SH-SY5Y (cell line): ENCODE data around the gene TPPP3.

ENCODE experiments used
- GATA2 ChIP-seq: IDR thresholded peaks from 2 replicates; pipeline ENCODE4 v1.6.1; 2011; ENCODE audit warnings: mild to moderate bottlenecking, low read depth, low read length
- GATA3 ChIP-seq: IDR thresholded peaks from 2 replicates; pipeline ENCODE4 v1.6.1; 2011; ENCODE audit warnings: low read depth, mild to moderate bottlenecking, low read length, moderate library complexity

DNA sequence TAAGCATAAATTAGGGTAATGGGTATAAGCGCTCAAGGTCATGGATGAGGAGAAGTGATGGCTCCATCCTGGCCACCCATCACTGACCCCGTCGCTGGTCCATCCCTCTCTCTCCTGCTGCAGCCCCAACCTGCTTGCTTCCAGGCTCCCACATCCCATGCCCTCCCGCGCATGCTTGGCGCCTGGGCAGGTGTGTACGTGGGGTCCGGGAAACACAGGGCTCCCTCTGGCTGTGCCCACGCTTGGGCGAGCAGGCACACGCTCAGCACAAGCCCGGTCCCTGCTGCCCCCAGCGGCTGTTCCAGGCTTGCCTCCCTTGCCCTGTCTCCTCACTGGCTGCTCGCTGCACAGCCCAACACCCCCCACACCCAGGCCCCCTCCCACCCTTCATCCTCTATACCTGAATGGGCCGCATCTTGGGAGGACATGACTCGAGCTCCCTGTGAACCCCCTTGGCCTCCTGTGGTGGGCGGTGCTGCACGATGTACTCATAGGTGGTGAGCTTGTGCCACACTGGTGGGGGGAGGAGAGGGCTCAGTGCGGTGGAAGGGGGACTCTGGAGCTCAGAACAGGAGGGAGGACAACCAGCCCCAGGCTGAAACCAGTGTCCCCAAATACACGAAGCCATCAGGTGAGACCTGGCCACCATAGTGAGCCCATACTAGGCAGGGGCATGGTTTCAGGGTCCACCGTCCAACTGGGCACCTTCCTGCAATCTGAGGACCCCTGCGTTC, 4.7 kb upstream of the TPPP3 start:
- TF ChIP-seq GATA2 (no peak), GATA3 (no peak)
